HEK293 (cell line): ENCODE measurements around the gene TRIM56.

ENCODE experiments used
- CTCF ChIA-PET: fragments of 350-600 bp; formaldehyde crosslinking; extraction: SDS; loops from one replicate; lab custom pipeline; 2021; ENCODE audit warnings: antibody characterized with exemption; lab: Yijun Ruan, JAX
- POLR2A ChIA-PET: fragments of 300-600 bp; formaldehyde crosslinking; extraction: SDS; loops from one replicate; lab custom pipeline; 2020; ENCODE audit warnings: antibody characterized with exemption, inconsistent platforms; lab: Yijun Ruan, JAX
- H3K27ac ChIP-seq: fragments of 200-500 bp; sonication (Bioruptor generic); 2 replicates; pipeline ENCODE4 v1.5.1; 2014; ENCODE audit warnings: low read depth, low read length, control low read depth, inconsistent platforms; ENCODE audit errors: extremely low read depth
- H3K36me3 ChIP-seq, 2 experiments: fragments of 200-500 bp in 1 of 2; sonication (Bioruptor generic) in 1 of 2; 1 replicate in 1 of 2; 2 replicates in 1 of 2; pipeline ENCODE4 v1.5.1; 2014 to 2017; ENCODE audit warnings: inconsistent platforms in 2 of 2, low read length in 2 of 2; ENCODE audit not compliant: control insufficient read depth in 2 of 2, insufficient read depth in 1 of 2
- H3K4me1 ChIP-seq: fragments of 200-500 bp; sonication (Bioruptor generic); 2 replicates; pipeline ENCODE4 v1.5.1; 2014; ENCODE audit warnings: mild to moderate bottlenecking, low read length, inconsistent platforms; ENCODE audit not compliant: control insufficient read depth, insufficient read depth
- H3K4me3 ChIP-seq: 2 replicates; pipeline ENCODE4 v1.5.1; 2011; ENCODE audit warnings: low read depth, mild to moderate bottlenecking, control low read depth, low read length, moderate library complexity
- H3K9me3 ChIP-seq: fragments of 200-500 bp; sonication (Bioruptor generic); 2 replicates; pipeline ENCODE4 v1.5.1; 2014; ENCODE audit warnings: low read depth, low read length, inconsistent platforms; ENCODE audit not compliant: control insufficient read depth, insufficient read depth
- BCL11B ChIP-seq: fragments of 450-650 bp; formaldehyde crosslinking; IDR thresholded peaks from 2 replicates; pipeline ENCODE4 v1.5.1; 2016; ENCODE audit warnings: low read depth, missing biosample characterization, missing genetic modification characterization
- CTCF ChIP-seq: fragments of 450-650 bp; formaldehyde crosslinking; IDR thresholded peaks from 2 replicates; pipeline ENCODE4 v1.5.1; 2016; ENCODE audit warnings: missing biosample characterization, missing genetic modification characterization
- FEZF1 ChIP-seq: fragments of 450-650 bp; formaldehyde crosslinking; IDR thresholded peaks from 2 replicates; pipeline ENCODE4 v1.5.1; 2016; ENCODE audit warnings: missing biosample characterization, missing genetic modification characterization
- GFI1B ChIP-seq: fragments of 450-650 bp; formaldehyde crosslinking; IDR thresholded peaks from 2 replicates; pipeline ENCODE4 v1.5.1; 2016; ENCODE audit warnings: missing biosample characterization, missing genetic modification characterization
- HOXD13 ChIP-seq: sonication (generic); formaldehyde crosslinking; IDR thresholded peaks from 2 replicates; pipeline ENCODE4 v1.8.0; 2022; ENCODE audit warnings: missing genetic modification reagents, borderline replicate concordance
- KLF1 ChIP-seq: fragments of 450-650 bp; formaldehyde crosslinking; IDR thresholded peaks from 2 replicates; pipeline ENCODE4 v1.5.1; 2016; ENCODE audit warnings: missing biosample characterization, missing genetic modification characterization
- KLF9 ChIP-seq: fragments of 450-650 bp; formaldehyde crosslinking; IDR thresholded peaks from 2 replicates; pipeline ENCODE4 v1.5.1; 2016; ENCODE audit warnings: missing biosample characterization, missing genetic modification characterization, low read depth
- TSHZ1 ChIP-seq: fragments of 450-650 bp; formaldehyde crosslinking; IDR thresholded peaks from 2 replicates; pipeline ENCODE4 v1.5.1; 2016; ENCODE audit warnings: missing biosample characterization, missing genetic modification characterization, borderline replicate concordance
- YY1 ChIP-seq: fragments of 450-650 bp; formaldehyde crosslinking; IDR thresholded peaks from 2 replicates; pipeline ENCODE4 v1.5.1; 2018; ENCODE audit warnings: missing biosample characterization, missing genetic modification characterization
- ZBTB21 ChIP-seq: fragments of 450-650 bp; formaldehyde crosslinking; IDR thresholded peaks from 2 replicates; pipeline ENCODE4 v1.5.1; 2017; ENCODE audit warnings: missing biosample characterization, missing genetic modification characterization
- ZBTB48 ChIP-seq: fragments of 450-650 bp; formaldehyde crosslinking; IDR thresholded peaks from 2 replicates; pipeline ENCODE4 v1.5.1; 2016; ENCODE audit warnings: missing biosample characterization, missing genetic modification characterization
- ZBTB49 ChIP-seq: fragments of 450-650 bp; formaldehyde crosslinking; IDR thresholded peaks from 2 replicates; pipeline ENCODE4 v1.5.1; 2016; ENCODE audit warnings: missing biosample characterization, missing genetic modification characterization, low read depth
- ZBTB6 ChIP-seq: fragments of 450-650 bp; formaldehyde crosslinking; IDR thresholded peaks from 2 replicates; pipeline ENCODE4 v1.5.1; 2017; ENCODE audit warnings: missing biosample characterization, missing genetic modification characterization
- ZNF184 ChIP-seq: fragments of 450-650 bp; IDR thresholded peaks from 2 replicates; pipeline ENCODE4 v1.5.1; 2018; ENCODE audit warnings: missing biosample characterization, mild to moderate bottlenecking, missing genetic modification characterization
- ZNF19 ChIP-seq: fragments of 450-650 bp; formaldehyde crosslinking; IDR thresholded peaks from 2 replicates; pipeline ENCODE4; 2016; ENCODE audit warnings: missing biosample characterization, missing genetic modification characterization, low read depth
- ZNF211 ChIP-seq: fragments of 450-650 bp; formaldehyde crosslinking; IDR thresholded peaks from 2 replicates; pipeline ENCODE4 v1.5.1; 2016; ENCODE audit warnings: low read depth, missing biosample characterization, missing genetic modification characterization
- ZNF221 ChIP-seq: fragments of 450-650 bp; formaldehyde crosslinking; IDR thresholded peaks from 2 replicates; pipeline ENCODE4 v1.5.1; 2017; ENCODE audit warnings: missing biosample characterization, missing genetic modification characterization, borderline replicate concordance
- ZNF280C ChIP-seq: fragments of 450-650 bp; formaldehyde crosslinking; IDR thresholded peaks from 2 replicates; pipeline ENCODE4 v1.5.1; 2016; ENCODE audit warnings: missing biosample characterization, missing genetic modification characterization
- ZNF473 ChIP-seq: fragments of 450-650 bp; formaldehyde crosslinking; IDR thresholded peaks from 2 replicates; pipeline ENCODE4 v1.5.1; 2017; ENCODE audit warnings: missing biosample characterization, missing genetic modification characterization
- ZNF501 ChIP-seq: fragments of 450-650 bp; formaldehyde crosslinking; IDR thresholded peaks from 2 replicates; pipeline ENCODE4 v1.5.1; 2016; ENCODE audit warnings: missing biosample characterization, missing genetic modification characterization
- ZNF510 ChIP-seq: fragments of 450-650 bp; formaldehyde crosslinking; IDR thresholded peaks from 2 replicates; pipeline ENCODE4 v1.5.1; 2018; ENCODE audit warnings: mild to moderate bottlenecking, missing genetic modification characterization, missing biosample characterization; ENCODE audit not compliant: insufficient replicate concordance
- ZNF585B ChIP-seq: fragments of 450-650 bp; formaldehyde crosslinking; IDR thresholded peaks from 2 replicates; pipeline ENCODE4 v1.5.1; 2016; ENCODE audit warnings: missing biosample characterization, missing genetic modification characterization
- ZNF596 ChIP-seq: fragments of 450-650 bp; IDR thresholded peaks from 2 replicates; pipeline ENCODE4 v1.5.0; 2018; ENCODE audit warnings: missing biosample characterization, mild to moderate bottlenecking, missing genetic modification characterization, moderate library complexity
- ZNF777 ChIP-seq: fragments of 450-650 bp; formaldehyde crosslinking; IDR thresholded peaks from 2 replicates; pipeline ENCODE4 v1.5.1; 2017; ENCODE audit warnings: missing biosample characterization, missing genetic modification characterization, borderline replicate concordance

TRIM56 gene

GRCh38 chr7:101088069-101088425, 2.8 kb downstream of the TRIM56 start (continued):
- TF ChIP-seq ZBTB6 (tag by site-specific recombination) (no peak), ZNF501 (tag by site-specific recombination) (no peak), ZNF19 (no peak), ZBTB49 (tag by site-specific recombination) (no peak), KLF1 (tag by site-specific recombination) (no peak), YY1 (tag by site-specific recombination) (no peak), ZNF510 (no peak), ZNF221 (tag by site-specific recombination) (no peak)

- POLR2A ChIA-PET = no interaction called here
- H3K27ac ChIP-seq = no peak overlapping the region
- no peak overlapping the region for H3K4me3 ChIP-seq
- 0 out of 2 replicates have a peak, but pooled peaks cover 2% of the 10 kb centered on the region for H3K4me1 ChIP-seq
- CTCF ChIA-PET = no interaction called here
- peaks cover 0 to 27% of the 10 kb centered on the region in 2 experiments; a peak in 1 of 3 replicates for H3K36me3 ChIP-seq
- H3K9me3 ChIP-seq = no peaks in the 10 kb centered on the region
- TF ChIP-seq TSHZ1 (no peak), ZNF184 (no peak), ZNF280C (tag by site-specific recombination) (no peak), ZNF777 (no peak), ZBTB48 (tag by site-specific recombination) (no peak), HOXD13 (no peak), ZNF596 (tag by site-specific recombination) (no peak), FEZF1 (tag by site-specific recombination) (no peak), KLF9 (tag by site-specific recombination) (no peak), CTCF (no peak), ZNF473 (no peak), BCL11B (tag by site-specific recombination) (no peak), ZNF211 (tag by site-specific recombination) (no peak), GFI1B (no peak), ZNF585B (tag by site-specific recombination) (no peak), ZBTB21 (tag by site-specific recombination) (no peak)
Observed at GRCh38 chr7:101088858-101089529, 3.7 kb downstream of the TRIM56 start.
